ENCODE measurements around the gene NTN5.

NTN5 gene

DNA sequence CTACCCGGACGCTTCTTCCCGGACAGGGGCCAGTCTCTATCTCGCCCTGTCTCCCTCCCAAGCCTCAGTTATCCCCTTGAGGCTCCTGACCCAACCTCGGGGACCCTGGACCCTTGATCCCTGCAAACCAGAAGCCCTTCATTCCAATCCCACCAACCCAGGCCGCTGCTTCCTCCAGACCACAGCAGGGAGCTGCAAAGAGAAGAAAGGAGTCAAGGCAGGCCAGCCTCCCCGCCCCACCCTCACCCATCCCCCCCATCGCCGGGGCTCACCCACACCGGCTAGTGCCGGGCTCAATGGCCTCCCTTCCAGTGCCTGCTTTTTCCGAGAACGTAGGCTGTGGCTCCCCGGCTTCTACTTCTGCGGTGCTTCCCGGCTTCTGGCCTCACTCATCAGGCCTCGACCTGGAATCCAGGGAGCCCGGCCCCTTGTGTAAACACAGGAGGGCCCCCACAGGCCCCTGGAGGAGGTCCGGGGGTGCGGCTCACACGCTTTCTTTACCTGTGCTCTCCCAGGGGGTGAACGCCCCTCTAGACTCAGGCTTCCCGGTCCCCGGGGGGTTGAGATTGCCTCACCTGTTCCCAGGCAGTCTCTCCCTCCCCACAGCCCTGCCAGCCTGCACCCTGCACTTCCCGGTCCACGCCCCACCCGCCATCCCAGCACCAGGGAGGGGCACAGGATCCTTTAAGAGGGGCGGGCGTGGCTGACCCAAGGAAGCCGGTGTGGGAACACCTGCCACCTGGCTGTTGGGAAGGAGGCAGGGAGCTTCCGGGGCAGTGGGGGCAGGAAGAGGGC lies 58.2 kb downstream of the NTN5 start, which contains the start of gene FAM83E:
FAM83E (minus strand) TSS at position 641 of the 795 bp plus-strand sequence. CDS start 1,704 bp downstream, outside the sequence.
- TF ChIP-seq, protein P1, sequence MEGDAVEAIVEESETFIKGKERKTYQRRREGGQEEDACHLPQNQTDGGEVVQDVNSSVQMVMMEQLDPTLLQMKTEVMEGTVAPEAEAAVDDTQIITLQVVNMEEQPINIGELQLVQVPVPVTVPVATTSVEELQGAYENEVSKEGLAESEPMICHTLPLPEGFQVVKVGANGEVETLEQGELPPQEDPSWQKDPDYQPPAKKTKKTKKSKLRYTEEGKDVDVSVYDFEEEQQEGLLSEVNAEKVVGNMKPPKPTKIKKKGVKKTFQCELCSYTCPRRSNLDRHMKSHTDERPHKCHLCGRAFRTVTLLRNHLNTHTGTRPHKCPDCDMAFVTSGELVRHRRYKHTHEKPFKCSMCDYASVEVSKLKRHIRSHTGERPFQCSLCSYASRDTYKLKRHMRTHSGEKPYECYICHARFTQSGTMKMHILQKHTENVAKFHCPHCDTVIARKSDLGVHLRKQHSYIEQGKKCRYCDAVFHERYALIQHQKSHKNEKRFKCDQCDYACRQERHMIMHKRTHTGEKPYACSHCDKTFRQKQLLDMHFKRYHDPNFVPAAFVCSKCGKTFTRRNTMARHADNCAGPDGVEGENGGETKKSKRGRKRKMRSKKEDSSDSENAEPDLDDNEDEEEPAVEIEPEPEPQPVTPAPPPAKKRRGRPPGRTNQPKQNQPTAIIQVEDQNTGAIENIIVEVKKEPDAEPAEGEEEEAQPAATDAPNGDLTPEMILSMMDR (IDR thresholded peaks at IDR 0.05; ENCODE audit: borderline replicate concordance, insufficient read depth, low read depth, low read length): no peak
- H3K4me3 ChIP-seq (ENCODE audit: low read depth, low read length): no peak within 1 kb of the TSS

DNA sequence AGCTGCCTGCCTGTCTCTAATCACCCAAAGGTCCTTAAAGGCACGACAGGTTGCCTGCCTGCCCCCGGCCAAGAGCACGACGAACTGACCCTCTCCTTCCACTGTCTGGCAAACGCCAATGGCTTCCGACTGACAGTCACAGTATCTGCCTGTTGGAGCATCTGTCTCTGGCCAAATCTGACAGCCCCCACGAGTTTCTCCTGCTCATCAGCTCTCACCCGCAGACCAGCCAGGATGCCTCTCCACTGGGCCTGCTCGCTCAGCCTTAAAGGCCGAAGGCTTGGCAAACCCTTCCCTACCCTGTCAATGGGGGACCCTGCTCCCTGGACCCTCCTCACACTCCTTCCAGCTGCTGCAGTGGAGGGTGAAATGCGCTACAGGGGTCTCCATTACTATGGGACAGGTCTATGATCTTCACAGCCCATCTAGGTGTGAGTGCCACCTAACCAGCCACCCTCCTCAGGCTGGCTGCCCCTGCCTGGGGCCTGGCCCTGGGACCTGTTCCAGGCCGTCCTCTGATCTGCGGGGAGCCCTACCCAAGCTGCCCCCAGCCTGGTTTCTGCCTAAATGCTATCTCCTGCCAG lies 58.9 kb downstream of the NTN5 start:
- no peak overlapping the region for H3K4me3 ChIP-seq (ENCODE audit: low read depth, low read length)
- TF ChIP-seq, protein P1 (IDR thresholded peaks at IDR 0.05; ENCODE audit: borderline replicate concordance, insufficient read depth, low read depth, low read length): no peak

GRCh38 chr19:48613024-48613851 lies 59.6 kb downstream of the NTN5 start:
- H3K4me3 ChIP-seq (ENCODE audit: low read depth, low read length): no peak overlapping the region
- TF ChIP-seq, protein P1 (IDR thresholded peaks at IDR 0.05; ENCODE audit: borderline replicate concordance, insufficient read depth, low read depth, low read length): no peak

GRCh38 chr19:48611872-48612271 lies 60.9 kb downstream of the NTN5 start:
- no peak overlapping the region for H3K4me3 ChIP-seq (ENCODE audit: low read depth, low read length)
- TF ChIP-seq, protein P1 (IDR thresholded peaks at IDR 0.05; ENCODE audit: borderline replicate concordance, insufficient read depth, low read depth, low read length): no peak
